NCI-H748 (cell line): ENCODE results near the gene LRRC25.
"Not testable (repeated sequence)": the region's sequence is repeated elsewhere in the genome, so short reads cannot be mapped to it uniquely, and the experiment has no call there.

Experiments used
- DNase-seq: peaks from one replicate; lab custom pipeline; 2025; ENCODE audit not compliant: unreplicated experiment; lab: John Stamatoyannopoulos, UW

Gene LRRC25

GRCh38 chr19:18405754-18406153 lies 8.3 kb upstream of the LRRC25 start:
- DNase-seq, result not testable (repeated sequence)

DNA sequence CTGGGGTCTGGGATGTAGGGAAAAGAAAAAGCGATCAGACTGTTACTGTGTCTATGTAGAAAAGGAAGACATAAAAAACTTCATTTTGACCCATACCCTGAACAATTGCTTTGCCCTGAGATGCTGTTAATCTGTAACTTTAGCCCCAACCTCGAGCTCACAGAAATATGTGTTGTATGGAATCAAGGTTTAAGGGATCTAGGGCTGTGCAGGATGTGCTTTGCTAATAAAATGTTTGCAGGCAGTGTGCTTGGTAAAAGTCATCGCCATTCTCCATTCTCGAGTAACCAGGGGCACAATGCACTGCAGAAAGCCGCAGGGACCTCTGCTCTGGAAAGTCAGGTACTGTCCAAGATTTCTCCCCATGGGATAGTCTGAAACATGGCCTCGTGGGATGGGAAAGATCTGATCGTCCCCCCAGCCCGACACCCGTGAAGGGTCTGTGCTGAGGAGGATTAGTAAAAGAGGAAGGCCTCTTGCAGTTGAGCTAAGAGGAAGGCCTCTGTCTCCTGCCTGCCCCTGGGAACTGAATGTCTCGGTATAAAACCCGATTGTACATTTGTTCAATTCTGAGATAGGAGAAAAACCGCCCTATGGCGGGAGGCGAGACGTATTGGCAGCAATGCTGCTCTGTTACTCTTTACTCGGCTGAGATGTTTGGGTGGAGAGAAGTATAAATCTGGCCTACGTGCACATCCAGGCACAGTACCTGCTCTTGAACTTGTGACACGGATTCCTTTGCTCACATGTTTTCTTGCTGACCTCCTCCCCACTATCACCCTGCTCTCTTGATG lies 5.2 kb upstream of the LRRC25 start:
- DNase-seq, result not testable (repeated sequence)

DNA sequence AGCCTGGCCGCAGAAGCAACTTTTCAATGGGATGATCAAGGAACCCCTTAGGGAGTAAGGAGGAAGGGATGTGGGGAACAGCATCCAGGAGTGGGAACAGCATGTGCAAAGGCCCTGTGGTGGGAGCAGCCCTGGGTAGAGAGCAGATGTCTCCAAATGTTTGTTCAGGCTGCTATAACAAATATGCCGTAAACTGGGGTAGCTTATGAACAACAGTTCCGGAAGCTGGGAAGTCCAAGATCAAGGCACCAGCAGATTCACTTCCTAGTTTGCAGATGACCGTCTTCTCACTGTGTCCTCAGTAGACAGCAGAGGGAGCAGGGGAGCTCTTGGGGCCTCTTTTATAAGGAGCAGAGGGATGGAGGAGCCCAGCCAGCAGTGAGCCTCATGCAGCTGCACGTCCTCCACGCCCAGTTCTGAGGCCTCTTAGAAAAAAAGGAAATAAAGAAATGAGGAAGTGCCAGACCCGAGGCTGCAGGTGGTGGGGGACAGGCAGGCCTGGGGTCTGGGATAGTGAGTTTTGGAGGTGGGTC lies 4.2 kb upstream of the LRRC25 start:
- no peak for DNase-seq

DNA sequence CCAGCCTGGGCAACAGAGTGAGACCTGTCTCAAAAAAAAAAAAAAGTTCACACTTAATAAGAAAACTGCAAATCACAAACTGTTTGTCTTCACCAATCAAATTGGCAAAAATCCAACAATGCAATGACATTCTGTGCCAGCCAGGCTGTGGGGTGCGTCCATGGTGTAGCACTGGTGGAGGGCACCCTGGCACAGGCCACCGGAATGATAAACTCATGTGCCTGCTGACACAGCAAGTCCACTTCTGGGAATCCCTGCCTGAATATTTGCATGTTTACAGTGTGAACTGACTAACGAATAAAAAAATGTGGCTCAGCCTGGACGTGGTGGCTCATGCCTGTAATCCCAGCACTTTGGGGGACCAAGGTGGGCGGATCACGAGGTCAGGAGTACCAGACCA lies 1.6 kb upstream of the LRRC25 start:
- DNase-seq, result no peak

DNA sequence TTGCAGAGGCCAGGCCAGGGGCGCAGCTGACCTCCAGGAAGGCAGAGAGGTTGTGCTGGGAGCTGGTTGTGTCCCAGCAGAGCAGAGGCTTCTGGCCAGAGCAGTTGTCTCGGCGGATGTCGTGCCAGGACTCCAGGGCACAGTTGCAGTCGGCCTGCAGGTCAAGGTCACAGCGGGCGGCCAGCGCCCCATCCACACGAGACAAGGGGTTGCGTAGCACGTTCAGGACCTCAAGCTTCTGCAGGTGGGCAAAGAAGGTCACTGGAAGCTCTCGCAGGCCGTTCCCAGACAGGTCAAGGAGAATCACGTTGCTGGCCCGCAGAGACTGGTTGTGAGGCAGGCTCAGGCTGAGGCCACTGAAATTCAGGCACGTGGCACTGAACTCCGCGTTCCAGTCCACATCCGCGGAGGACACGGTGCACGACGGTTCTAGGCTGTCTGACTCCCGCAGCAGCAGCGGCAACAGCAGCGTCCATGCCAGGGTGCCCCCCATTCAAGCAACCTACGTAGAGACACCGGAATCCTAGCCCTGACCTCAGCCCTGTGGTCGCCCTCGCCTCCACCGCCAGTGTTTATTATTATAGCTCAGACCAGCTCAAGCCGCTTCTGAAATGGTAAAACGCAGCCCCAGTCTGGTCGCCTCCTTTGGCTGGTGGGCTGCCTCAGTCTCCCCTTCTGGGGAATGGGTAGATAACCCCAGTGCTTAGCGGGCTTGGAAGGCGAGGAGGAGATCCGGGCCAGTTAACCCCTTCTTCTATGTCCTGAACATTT lies 766 bp downstream of the LRRC25 start:
- no peak for DNase-seq

- no peak for DNase-seq
Observed at GRCh38 chr19:18393836-18394235, 3.6 kb downstream of the LRRC25 start.

GRCh38 chr19:18392926-18393325 lies 4.5 kb downstream of the LRRC25 start:
- no peak for DNase-seq

- no peak for DNase-seq
Observed at GRCh38 chr19:18392417-18392816, 5.0 kb downstream of the LRRC25 start.

DNA sequence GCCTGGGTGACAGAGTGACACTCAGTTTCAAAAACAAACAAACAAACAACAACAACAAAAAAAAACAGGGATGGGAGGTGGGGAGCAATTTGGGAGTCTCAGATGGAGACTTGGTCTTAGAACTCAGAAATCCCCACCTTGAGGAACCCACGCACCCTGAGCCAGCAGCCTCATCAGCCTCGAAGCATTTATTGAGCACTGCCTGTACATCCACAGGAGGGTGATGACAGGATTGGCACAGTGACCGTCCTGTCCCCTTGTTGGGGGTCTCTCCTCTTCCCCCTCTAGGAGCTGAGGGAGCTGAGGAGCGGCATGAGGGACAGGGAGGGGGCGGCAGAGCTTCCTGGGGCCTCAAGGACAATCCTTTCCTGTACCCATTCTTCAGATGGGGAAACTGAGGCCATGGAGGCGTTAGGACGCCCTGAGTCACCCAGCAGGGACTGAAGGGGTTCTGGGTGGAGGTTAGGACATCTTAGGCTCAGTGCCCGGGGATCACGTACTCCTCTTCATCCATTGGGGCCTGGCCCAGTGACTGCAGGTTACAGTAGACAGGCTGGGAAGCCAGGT lies 5.8 kb downstream of the LRRC25 start:
- no peak for DNase-seq

GRCh38 chr19:18390065-18390907 lies 7.1 kb downstream of the LRRC25 start:
- DNase-seq, result no peak

DNA sequence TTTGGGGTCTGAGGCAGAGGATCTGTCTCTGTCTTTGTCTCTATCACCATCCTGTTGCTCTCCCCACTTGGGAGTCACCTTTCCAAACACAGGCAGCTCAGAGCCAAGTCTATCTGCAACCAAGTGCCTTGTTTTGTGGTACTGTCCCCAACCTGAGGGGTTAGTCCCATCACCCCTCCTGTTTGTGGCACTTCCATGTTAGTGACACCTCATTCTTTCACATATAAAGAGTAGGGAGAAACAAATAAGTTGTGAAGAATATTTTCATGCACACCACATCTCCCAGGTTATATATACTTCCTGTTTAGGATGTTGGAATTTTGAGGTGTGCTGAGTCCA lies 7.7 kb downstream of the LRRC25 start:
- DNase-seq, result no peak

- no peak for DNase-seq
Observed at GRCh38 chr19:18388960-18389725, 8.3 kb downstream of the LRRC25 start.

DNA sequence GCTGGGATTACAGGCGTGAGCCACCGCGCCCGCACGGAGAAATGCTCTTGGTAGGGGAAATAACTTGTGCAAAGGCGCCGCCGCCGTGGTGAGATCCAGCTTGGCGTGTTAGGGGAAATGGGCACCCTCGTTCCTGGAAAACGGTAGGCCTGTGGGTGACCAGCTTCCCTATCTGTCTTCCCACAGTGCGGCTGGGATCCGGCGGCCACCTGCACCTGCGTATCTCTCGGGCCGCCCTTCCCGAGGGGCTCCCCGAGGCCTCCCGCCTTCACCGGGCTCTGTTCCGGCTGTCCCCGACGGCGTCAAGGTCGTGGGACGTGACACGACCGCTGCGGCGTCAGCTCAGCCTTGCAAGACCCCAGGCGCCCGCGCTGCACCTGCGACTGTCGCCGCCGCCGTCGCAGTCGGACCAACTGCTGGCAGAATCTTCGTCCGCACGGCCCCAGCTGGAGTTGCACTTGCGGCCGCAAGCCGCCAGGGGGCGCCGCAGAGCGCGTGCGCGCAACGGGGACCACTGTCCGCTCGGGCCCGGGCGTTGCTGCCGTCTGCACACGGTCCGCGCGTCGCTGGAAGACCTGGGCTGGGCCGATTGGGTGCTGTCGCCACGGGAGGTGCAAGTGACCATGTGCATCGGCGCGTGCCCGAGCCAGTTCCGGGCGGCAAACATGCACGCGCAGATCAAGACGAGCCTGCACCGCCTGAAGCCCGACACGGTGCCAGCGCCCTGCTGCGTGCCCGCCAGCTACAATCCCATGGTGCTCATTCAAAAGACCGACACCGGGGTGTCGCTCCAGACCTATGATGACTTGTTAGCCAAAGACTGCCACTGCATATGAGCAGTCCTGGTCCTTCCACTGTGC lies 9.1 kb downstream of the LRRC25 start:
- DNase-seq, result peak; percentile 63

DNA sequence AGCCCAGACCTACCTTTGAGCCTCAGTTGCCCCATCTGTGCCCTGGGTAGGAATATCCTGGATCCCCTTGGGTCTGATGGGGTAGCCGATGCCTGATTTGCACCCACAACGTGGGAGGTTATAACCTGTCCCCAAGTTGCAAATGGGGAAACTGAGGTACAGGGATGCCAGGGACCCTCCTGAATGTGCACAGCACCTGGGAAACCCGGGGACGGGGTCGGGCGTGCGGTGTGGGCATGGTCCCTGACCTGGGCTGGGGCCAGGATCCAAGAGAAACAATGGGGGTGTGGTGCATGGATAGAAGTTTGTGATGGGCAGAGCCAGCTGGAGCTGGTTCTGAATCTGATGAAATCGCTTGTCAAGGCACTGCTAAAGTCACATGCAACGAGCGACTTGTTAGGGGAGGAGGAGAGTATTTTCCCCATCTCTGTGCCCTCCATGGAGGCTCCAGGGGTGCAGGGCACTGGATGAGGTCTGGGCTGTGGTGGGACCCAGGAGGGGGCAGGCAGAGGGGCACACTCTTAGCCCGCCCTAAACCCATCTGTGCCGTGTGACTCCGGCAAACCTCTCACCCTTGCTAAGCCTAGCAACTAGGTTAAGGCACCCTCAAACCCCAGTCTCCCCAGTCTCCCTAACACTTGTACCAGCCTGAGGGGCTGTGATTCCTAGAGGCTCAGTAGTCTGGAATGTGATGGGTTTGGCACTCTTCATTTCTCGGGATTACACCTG lies 10.7 kb downstream of the LRRC25 start:
- DNase-seq, result no peak

GRCh38 chr19:18385675-18386542 lies 11.5 kb downstream of the LRRC25 start, which contains the start of gene GDF15:
Gene GDF15 (plus strand): TSS chr19:18386158. CDS start chr19:18386190, 32 bp downstream.
- peak; percentile 47 for DNase-seq

- DNase-seq, result no peak
Observed at GRCh38 chr19:18385359-18385674, 12.1 kb downstream of the LRRC25 start.

- DNase-seq, result no peak
Observed at GRCh38 chr19:18384775-18385174, 12.6 kb downstream of the LRRC25 start.

GRCh38 chr19:18383622-18384021 lies 13.8 kb downstream of the LRRC25 start:
- DNase-seq, result not testable (repeated sequence)
